ENCODE data around the gene CADPS.

- TF ChIP-seq CTCF (conservative IDR thresholded peaks at IDR 0.05; ENCODE audit: low read depth, low read length) (no peak), SMC3 (IDR thresholded peaks at IDR 0.05; ENCODE audit: low read depth, low read length) (no peak), POLR2A (IDR thresholded peaks at IDR 0.05; ENCODE audit: low read depth, low read length) (no peak), BHLHE40 (IDR thresholded peaks at IDR 0.05; ENCODE audit: low read depth, low read length) (no peak), ELK1 (IDR thresholded peaks at IDR 0.05; ENCODE audit: borderline replicate concordance, low read depth, low read length) (no peak), RAD21 (IDR thresholded peaks at IDR 0.05; ENCODE audit: low read length) (no peak), USF2 (IDR thresholded peaks at IDR 0.05; ENCODE audit: low read depth, low read length) (no peak), MAZ (IDR thresholded peaks at IDR 0.05; ENCODE audit: borderline replicate concordance, low read depth, low read length) (no peak), CHD1 (IDR thresholded peaks at IDR 0.05; ENCODE audit: low read depth, low read length) (no peak), RFX5 (IDR thresholded peaks at IDR 0.05; ENCODE audit: low read depth, low read length) (no peak), MXI1 (IDR thresholded peaks at IDR 0.05; ENCODE audit: borderline replicate concordance, low read depth, low read length) (no peak)
These were observed 351.5 kb downstream of the CADPS start for GRCh38 chr3:62523672-62524071.
